ENCODE measurements around the gene IQSEC2.

The IQSEC2 gene

GRCh38 chrX:53317365-53318069, 36.1 kb upstream of the IQSEC2 start:
- TF ChIP-seq POLR2AphosphoS5 (IDR thresholded peaks at IDR 0.05; ENCODE audit: low read depth, low read length) (no peak), POLR2A (IDR thresholded peaks at IDR 0.05; ENCODE audit: low read depth, low read length) (no peak), TAF1 (IDR thresholded peaks at IDR 0.05; ENCODE audit: borderline replicate concordance, low read depth, low read length) (no peak)
- FAIRE-seq (peak; percentile 78), DNase-seq (ENCODE audit: insufficient read length) (peak; percentile 77)

GRCh38 chrX:53316860-53317237, 35.5 kb upstream of the IQSEC2 start:
- FAIRE-seq: no peak
- TF ChIP-seq TAF1 (IDR thresholded peaks at IDR 0.05; ENCODE audit: borderline replicate concordance, low read depth, low read length) (no peak), POLR2AphosphoS5 (IDR thresholded peaks at IDR 0.05; ENCODE audit: low read depth, low read length) (no peak), POLR2A (IDR thresholded peaks at IDR 0.05; ENCODE audit: low read depth, low read length) (no peak)
- DNase-seq (ENCODE audit: insufficient read length): no peak

GRCh38 chrX:53316111-53316859, 34.9 kb upstream of the IQSEC2 start:
- DNase-seq (ENCODE audit: insufficient read length): no peak
- no peak for FAIRE-seq
- TF ChIP-seq POLR2AphosphoS5 (IDR thresholded peaks at IDR 0.05; ENCODE audit: low read depth, low read length): no peak
- no peak for TF ChIP-seq TAF1 (IDR thresholded peaks at IDR 0.05; ENCODE audit: borderline replicate concordance, low read depth, low read length)
- no peak for TF ChIP-seq POLR2A (IDR thresholded peaks at IDR 0.05; ENCODE audit: low read depth, low read length)

GRCh38 chrX:53313728-53314105, 32.3 kb upstream of the IQSEC2 start:
- FAIRE-seq: peak; percentile 24
- no peak for DNase-seq (ENCODE audit: insufficient read length)
- TF ChIP-seq TAF1 (IDR thresholded peaks at IDR 0.05; ENCODE audit: borderline replicate concordance, low read depth, low read length): no peak
- no peak for TF ChIP-seq POLR2A (IDR thresholded peaks at IDR 0.05; ENCODE audit: low read depth, low read length)
- no peak for TF ChIP-seq POLR2AphosphoS5 (IDR thresholded peaks at IDR 0.05; ENCODE audit: low read depth, low read length)

- peak; percentile 89 for FAIRE-seq
- TF ChIP-seq POLR2AphosphoS5 (IDR thresholded peaks at IDR 0.05; ENCODE audit: low read depth, low read length): no peak
- no peak for TF ChIP-seq POLR2A (IDR thresholded peaks at IDR 0.05; ENCODE audit: low read depth, low read length)
- no peak for TF ChIP-seq TAF1 (IDR thresholded peaks at IDR 0.05; ENCODE audit: borderline replicate concordance, low read depth, low read length)
- no peak for DNase-seq (ENCODE audit: insufficient read length)
These were observed 31.8 kb upstream of the IQSEC2 start for GRCh38 chrX:53312946-53313727.

GRCh38 chrX:53309837-53310236, 28.5 kb upstream of the IQSEC2 start:
- FAIRE-seq (no peak), DNase-seq (ENCODE audit: insufficient read length) (no peak)
- TF ChIP-seq POLR2A (IDR thresholded peaks at IDR 0.05; ENCODE audit: low read depth, low read length) (no peak), POLR2AphosphoS5 (IDR thresholded peaks at IDR 0.05; ENCODE audit: low read depth, low read length) (no peak), TAF1 (IDR thresholded peaks at IDR 0.05; ENCODE audit: borderline replicate concordance, low read depth, low read length) (no peak)

- no peak for DNase-seq (ENCODE audit: insufficient read length)
- TF ChIP-seq POLR2AphosphoS5 (IDR thresholded peaks at IDR 0.05; ENCODE audit: low read depth, low read length) (no peak), POLR2A (IDR thresholded peaks at IDR 0.05; ENCODE audit: low read depth, low read length) (no peak), TAF1 (IDR thresholded peaks at IDR 0.05; ENCODE audit: borderline replicate concordance, low read depth, low read length) (no peak)
- no peak for FAIRE-seq
These were observed 27.5 kb upstream of the IQSEC2 start for GRCh38 chrX:53308836-53309235.

- TF ChIP-seq TAF1 (IDR thresholded peaks at IDR 0.05; ENCODE audit: borderline replicate concordance, low read depth, low read length) (no peak), POLR2AphosphoS5 (IDR thresholded peaks at IDR 0.05; ENCODE audit: low read depth, low read length) (no peak), POLR2A (IDR thresholded peaks at IDR 0.05; ENCODE audit: low read depth, low read length) (no peak)
- DNase-seq (ENCODE audit: insufficient read length): no peak
- FAIRE-seq: no peak
These were observed 24.9 kb upstream of the IQSEC2 start for GRCh38 chrX:53305996-53306937.

- DNase-seq (ENCODE audit: insufficient read length): no peak
- no peak for FAIRE-seq
- TF ChIP-seq TAF1 (IDR thresholded peaks at IDR 0.05; ENCODE audit: borderline replicate concordance, low read depth, low read length) (no peak), POLR2AphosphoS5 (IDR thresholded peaks at IDR 0.05; ENCODE audit: low read depth, low read length) (no peak), POLR2A (IDR thresholded peaks at IDR 0.05; ENCODE audit: low read depth, low read length) (no peak)
These were observed 24.0 kb upstream of the IQSEC2 start for GRCh38 chrX:53305219-53305995.

GRCh38 chrX:53303195-53303594, 21.8 kb upstream of the IQSEC2 start:
- TF ChIP-seq POLR2AphosphoS5 (IDR thresholded peaks at IDR 0.05; ENCODE audit: low read depth, low read length) (no peak), POLR2A (IDR thresholded peaks at IDR 0.05; ENCODE audit: low read depth, low read length) (no peak), TAF1 (IDR thresholded peaks at IDR 0.05; ENCODE audit: borderline replicate concordance, low read depth, low read length) (no peak)
- DNase-seq (ENCODE audit: insufficient read length): no peak
- no peak for FAIRE-seq

All from GM12892 (cell line).